Muscle of back (tissue), 11 donors: ENCODE results near the gene KDM3B. TPM values are rescaled to one million over a fixed set of nuclear protein-coding genes. Genes with fewer than 3 reads are reported as not detected.
"Not testable (repeated sequence)": the region's sequence is repeated elsewhere in the genome, so short reads cannot be mapped to it uniquely, and the experiment has no call there.

Experiments used
- DNase-seq, 3 donors: peaks; one replicate each; pipeline versions ENCODE4 v3.0.0 to v3.0.0-alpha.2; 2013
- polyA plus RNA-seq, 10 donors: library from polyadenylated mRNA; unstranded; fragments of 120-200 nt; gene quantifications; one replicate each; pipeline ENCODE4 v1.2.1, GENCODE V29; 2013; ENCODE audit not compliant: insufficient read length in 10 of 10

KDM3B gene
- polyA plus RNA-seq, 10 donors: 50.2 to 67.6 (median 54.0) TPM

GRCh38 chr5:138465261-138466124 lies 113.0 kb downstream of the KDM3B start, which contains the start of gene EGR1:
Gene EGR1, plus strand, starts transcription at chr5:138465479. Its CDS starts 283 bp downstream, at chr5:138465762.
- peak; percentile 96 to 99 (median 96) for DNase-seq

GRCh38 chr5:138466125-138466899 lies 113.8 kb downstream of the KDM3B start:
- peak in 2 of 3 donors; percentile 21 to 48 for DNase-seq

GRCh38 chr5:138466900-138467710 lies 114.6 kb downstream of the KDM3B start:
- DNase-seq: no peak

GRCh38 chr5:138467711-138468132 lies 115.2 kb downstream of the KDM3B start:
- DNase-seq: no peak

GRCh38 chr5:138468133-138468965 lies 115.9 kb downstream of the KDM3B start:
- DNase-seq: peak in 1 of 3 donors; percentile 14

GRCh38 chr5:138468966-138469539 lies 116.6 kb downstream of the KDM3B start:
- peak; percentile 21 to 83 (median 76) for DNase-seq

GRCh38 chr5:138469540-138470321 lies 117.2 kb downstream of the KDM3B start:
- DNase-seq: peak; percentile 49 to 92 (median 85)

GRCh38 chr5:138470322-138471051 lies 118.0 kb downstream of the KDM3B start:
- peak in 2 of 3 donors; percentile 44 to 76 for DNase-seq

- peak in 2 of 3 donors; percentile 15 to 53 for DNase-seq
These were observed 118.5 kb downstream of the KDM3B start for GRCh38 chr5:138471052-138471361.

- no peak for DNase-seq
These were observed 119.9 kb downstream of the KDM3B start for GRCh38 chr5:138472353-138472752.

- not testable (repeated sequence) for DNase-seq
These were observed 120.7 kb downstream of the KDM3B start for GRCh38 chr5:138473151-138473550.

- DNase-seq: no peak
These were observed 124.4 kb downstream of the KDM3B start for GRCh38 chr5:138476918-138477317.

GRCh38 chr5:138482638-138483037 lies 130.2 kb downstream of the KDM3B start:
- no peak for DNase-seq

Other genes with a start within 250 kb of the KDM3B start
- gene NME5, start 213.3 kb upstream of the KDM3B start, polyA plus RNA-seq: 1 to 10 TPM in 5 of 10 donors, under 1 TPM in 5; 0.44 to 1.5 (median 1.1) TPM
- 10 to 100 TPM; 32.9 to 77.1 (median 52.1) TPM for gene BRD8, start 174.1 kb upstream of the KDM3B start, polyA plus RNA-seq
- gene KIF20A, start 173.6 kb upstream of the KDM3B start, polyA plus RNA-seq: 10 to 100 TPM; 13.8 to 34.5 (median 22.2) TPM
- 10 to 100 TPM; 28.0 to 42.3 (median 36.8) TPM for gene CDC23, start 139.4 kb upstream of the KDM3B start, polyA plus RNA-seq
- gene GFRA3, start 78.1 kb upstream of the KDM3B start, polyA plus RNA-seq: 10 to 100 TPM in 1 of 10 donors, 1 to 10 TPM in 9; 3.7 to 13.7 (median 5.5) TPM
- 1 to 10 TPM; 2.6 to 5.5 (median 4.0) TPM for gene CDC25C, start 20.9 kb upstream of the KDM3B start, polyA plus RNA-seq
- gene FAM53C, start 14.4 kb upstream of the KDM3B start, polyA plus RNA-seq: 10 to 100 TPM; 30.0 to 41.0 (median 35.3) TPM
- gene REEP2, start 86.4 kb downstream of the KDM3B start, polyA plus RNA-seq: 10 to 100 TPM in 9 of 10 donors, 1 to 10 TPM in 1; 9.4 to 28.3 (median 16.7) TPM
- gene EGR1, start 112.8 kb downstream of the KDM3B start, polyA plus RNA-seq: 1,000 to 10,000 TPM in 1 of 10 donors, 100 to 1,000 TPM in 8, 10 to 100 TPM in 1; 52.7 to 1,010 (median 186) TPM
- gene ETF1, start 190.6 kb downstream of the KDM3B start, polyA plus RNA-seq: 10 to 100 TPM; 39.6 to 62.8 (median 48.8) TPM
- 100 to 1,000 TPM; 137 to 186 (median 154) TPM for gene HSPA9, start 222.7 kb downstream of the KDM3B start, polyA plus RNA-seq